Transverse colon (tissue), 4 donors: Measurements from ENCODE around the gene RTN4RL1. TPM values are rescaled to one million over a fixed set of nuclear protein-coding genes. Genes with fewer than 3 reads are reported as not detected.

Experiments
- DNase-seq: peaks from one replicate; pipeline ENCODE4 v3.0.0-alpha.2; 2019
- H3K27ac ChIP-seq, 4 donors: fragments of 200-600 bp; sonication (generic); 2 replicates each; pipeline ENCODE4 v1.5.1; 2016 to 2018; ENCODE audit warnings: inconsistent platforms in 4 of 4
- H3K27me3 ChIP-seq: fragments of 200-600 bp; sonication (generic); 2 replicates; pipeline ENCODE4 v1.5.1; 2017; ENCODE audit warnings: inconsistent platforms
- H3K36me3 ChIP-seq, 4 donors: fragments of 200-600 bp; sonication (generic); 2 replicates each; pipeline ENCODE4 v1.5.1; 2017 to 2019; ENCODE audit warnings: inconsistent platforms in 4 of 4
- H3K4me1 ChIP-seq, 4 donors: fragments of 200-600 bp; sonication (generic); 2 replicates each; pipeline ENCODE4 v1.5.1; 2017 to 2020; ENCODE audit warnings: inconsistent platforms in 4 of 4
- H3K4me3 ChIP-seq, 4 donors: fragments of 200-600 bp; sonication (generic); 1 replicate in 1 of 4; 2 replicates in 3 of 4; pipeline versions ENCODE4 v1.5.1 to v1.6.1; 2017 to 2019; ENCODE audit warnings: inconsistent platforms in 4 of 4
- H3K9me3 ChIP-seq, 2 donors: fragments of 200-600 bp; sonication (generic); 2 replicates each; pipeline ENCODE4 v1.5.1; 2017 to 2019; ENCODE audit warnings: inconsistent platforms in 2 of 2
- EP300 ChIP-seq: sonication (generic); formaldehyde crosslinking; IDR thresholded peaks from one replicate; pipeline ENCODE4 v1.6.1; 2017; ENCODE audit warnings: antibody characterized with exemption, low read depth
- POLR2A ChIP-seq: fragments of 450-650 bp; IDR thresholded peaks from one replicate; pipeline ENCODE4 v1.6.1; 2016; ENCODE audit warnings: antibody characterized with exemption, mild to moderate bottlenecking, moderate library complexity
- POLR2AphosphoS5 ChIP-seq, 3 donors: sonication (generic); formaldehyde crosslinking; IDR thresholded peaks; one replicate each; pipeline ENCODE4 v1.6.1; 2016; ENCODE audit warnings: antibody characterized with exemption in 3 of 3
- WGBS, 2 donors: methylation state at CpG; one replicate each; pipeline ENCODE4 v1.1.5; 2018; ENCODE audit warnings: low coverage in 1 of 2; 5-methylcytosine and 5-hydroxymethylcytosine counted together
- in situ Hi-C, 4 donors: fragments of 200-750 bp; cut with MboI; loops; one replicate each; pipeline versions ENCODE4 v1.15.0 to v1.15.1; 2017; ENCODE audit warnings: low sequenced_read_pairs in 3 of 4, low pct_ligation_motif_present in 1 of 4, low pct_unique_long_range_greater_than_20kb in 1 of 4
- intact Hi-C: fragments of 100-400 bp; cut with DNase I; formaldehyde crosslinking; loops from one replicate; pipeline ENCODE4 v1.15.1; 2023; ENCODE audit warnings: low total_unique reads
- total RNA-seq, 4 donors: library from RNA; depleted of rRNA; stranded (reverse); fragments of >200 nt; gene quantifications; one replicate each; pipeline ENCODE4 v1.1.0, GENCODE V29; 2016
- TF ChIP-seq, protein P1 (sequence below), 5 experiments: fragments of 200-600 bp in 3 of 5; fragments of 450-650 bp in 2 of 5; sonication (generic) in 3 of 5; IDR thresholded peaks; 1 replicate in 2 of 5; 2 replicates in 3 of 5; pipeline ENCODE4 v1.5.1; 2016 to 2017; ENCODE audit warnings: antibody characterized with exemption in 5 of 5, inconsistent platforms in 3 of 5, mild to moderate bottlenecking in 2 of 5, moderate library complexity in 1 of 5

The RTN4RL1 gene
- total RNA-seq, 4 donors from 2014 or later: 0.27 to 0.60 (median 0.48) TPM; not detected in 1

- Histone ChIP-seq H3K4me1 (peaks cover 0 to 10% (median 8%) of the 10 kb centered on the region in 4 donors), H3K36me3 (no peaks in the 10 kb centered on the region), H3K9me3 (no peaks in the 10 kb centered on the region), H3K4me3 (no peak overlapping the region), H3K27me3 (peaks cover 22% of the 10 kb centered on the region), H3K27ac (no peak overlapping the region)
- TF ChIP-seq, protein P1, sequence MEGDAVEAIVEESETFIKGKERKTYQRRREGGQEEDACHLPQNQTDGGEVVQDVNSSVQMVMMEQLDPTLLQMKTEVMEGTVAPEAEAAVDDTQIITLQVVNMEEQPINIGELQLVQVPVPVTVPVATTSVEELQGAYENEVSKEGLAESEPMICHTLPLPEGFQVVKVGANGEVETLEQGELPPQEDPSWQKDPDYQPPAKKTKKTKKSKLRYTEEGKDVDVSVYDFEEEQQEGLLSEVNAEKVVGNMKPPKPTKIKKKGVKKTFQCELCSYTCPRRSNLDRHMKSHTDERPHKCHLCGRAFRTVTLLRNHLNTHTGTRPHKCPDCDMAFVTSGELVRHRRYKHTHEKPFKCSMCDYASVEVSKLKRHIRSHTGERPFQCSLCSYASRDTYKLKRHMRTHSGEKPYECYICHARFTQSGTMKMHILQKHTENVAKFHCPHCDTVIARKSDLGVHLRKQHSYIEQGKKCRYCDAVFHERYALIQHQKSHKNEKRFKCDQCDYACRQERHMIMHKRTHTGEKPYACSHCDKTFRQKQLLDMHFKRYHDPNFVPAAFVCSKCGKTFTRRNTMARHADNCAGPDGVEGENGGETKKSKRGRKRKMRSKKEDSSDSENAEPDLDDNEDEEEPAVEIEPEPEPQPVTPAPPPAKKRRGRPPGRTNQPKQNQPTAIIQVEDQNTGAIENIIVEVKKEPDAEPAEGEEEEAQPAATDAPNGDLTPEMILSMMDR (IDR thresholded peaks at IDR 0.05): no peak
- no peak for TF ChIP-seq EP300
- TF ChIP-seq POLR2AphosphoS5 (IDR thresholded peaks at IDR 0.05): no peak
- no peak for TF ChIP-seq POLR2A
- intact Hi-C loops: no loop called here
- peak; percentile 25 for DNase-seq
- in situ Hi-C loops: no loop called here
- WGBS, 2 donors: 50% methylated on average over 26 of the region's 27 CpGs; no CpG with 5 or more reads in 1 of the 2 donors
Measured at GRCh38 chr17:1931844-1932579, 93.1 kb downstream of the RTN4RL1 start.

GRCh38 chr17:1930337-1930645 lies 94.8 kb downstream of the RTN4RL1 start:
- no peak overlapping the region for H3K27ac ChIP-seq
- no peak overlapping the region for H3K4me3 ChIP-seq
- in situ Hi-C loops: no loop called here
- H3K4me1 ChIP-seq: peaks cover 0 to 10% (median 8%) of the 10 kb centered on the region in 4 donors
- intact Hi-C loops: no loop called here
- TF ChIP-seq POLR2AphosphoS5 (IDR thresholded peaks at IDR 0.05): no peak
- TF ChIP-seq, protein P1 (IDR thresholded peaks at IDR 0.05): no peak
- H3K36me3 ChIP-seq: no peaks in the 10 kb centered on the region
- H3K27me3 ChIP-seq: peaks cover 22% of the 10 kb centered on the region
- 59% methylated on average over 8 of the region's 8 CpGs; no CpG with 5 or more reads in 1 of the 2 donors for WGBS, 2 donors
- no peaks in the 10 kb centered on the region for H3K9me3 ChIP-seq
- no peak for DNase-seq

GRCh38 chr17:1928976-1929375 lies 96.2 kb downstream of the RTN4RL1 start:
- no peaks in the 10 kb centered on the region for H3K9me3 ChIP-seq
- no peak for TF ChIP-seq EP300
- TF ChIP-seq, protein P1 (IDR thresholded peaks at IDR 0.05): no peak
- no peak for TF ChIP-seq POLR2A
- TF ChIP-seq POLR2AphosphoS5 (IDR thresholded peaks at IDR 0.05): no peak
- in situ Hi-C loops: no loop called here
- H3K4me1 ChIP-seq: peaks cover 0 to 10% (median 8%) of the 10 kb centered on the region in 4 donors
- no peaks in the 10 kb centered on the region for H3K36me3 ChIP-seq
- DNase-seq: no peak
- 76 to 80% methylated on average over 3 to 12 of the region's 12 CpGs for WGBS, 2 donors
- no peak overlapping the region for H3K4me3 ChIP-seq
- no peak overlapping the region for H3K27ac ChIP-seq
- H3K27me3 ChIP-seq: peaks cover 22% of the 10 kb centered on the region
- intact Hi-C loops: no loop called here

DNA sequence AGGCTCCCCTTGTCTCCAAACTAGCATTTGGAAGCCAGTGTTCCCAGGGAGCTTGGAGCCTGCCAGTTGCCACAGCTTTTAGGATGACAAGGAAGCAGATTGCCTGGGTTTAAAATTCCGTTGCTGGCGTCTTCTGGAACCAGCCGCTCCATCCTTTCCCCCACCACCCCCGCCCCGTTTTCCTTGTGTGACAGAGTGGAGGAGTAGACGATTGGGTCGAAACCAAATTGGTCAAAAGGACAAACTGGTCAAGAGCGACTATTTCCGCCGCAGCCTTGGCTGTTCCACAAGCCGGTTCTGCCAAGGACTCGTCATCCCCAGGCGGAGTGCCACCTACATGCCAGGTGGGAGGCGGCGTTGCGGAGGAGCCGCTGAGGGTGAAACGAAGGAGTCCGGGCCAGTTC lies 104.2 kb downstream of the RTN4RL1 start:
- Histone ChIP-seq H3K9me3 (no peaks in the 10 kb centered on the region), H3K36me3 (no peaks in the 10 kb centered on the region), H3K27ac (no peak overlapping the region), H3K4me1 (no peaks in the 10 kb centered on the region), H3K4me3 (no peak overlapping the region), H3K27me3 (peaks cover 16% of the 10 kb centered on the region)
- DNase-seq: no peak
- intact Hi-C loops: no loop called here
- TF ChIP-seq POLR2AphosphoS5 (IDR thresholded peaks at IDR 0.05) (no peak), EP300 (no peak), POLR2A (no peak)
- TF ChIP-seq, protein P1 (IDR thresholded peaks at IDR 0.05): no peak
- WGBS, 2 donors: 80 to 90% methylated on average over 1 to 19 of the region's 19 CpGs
- in situ Hi-C loops: no loop called here
